Measurements from ENCODE around the gene CEBPZ.

- TF ChIP-seq CTCF (IDR thresholded peaks at IDR 0.05) (no peak), POLR2A (IDR thresholded peaks at IDR 0.05) (no peak)
Observed at GRCh38 chr2:37192551-37192950, 38.8 kb downstream of the CEBPZ start.

All from body of pancreas (tissue), 4 donors.